Measurements from ENCODE around the gene SLC16A5. TPM values are rescaled to one million over a fixed set of nuclear protein-coding genes. Genes with fewer than 3 reads are reported as not detected.

Gene SLC16A5
- total RNA-seq, 1 donor from 2014 or later, result 16.4 TPM

DNA sequence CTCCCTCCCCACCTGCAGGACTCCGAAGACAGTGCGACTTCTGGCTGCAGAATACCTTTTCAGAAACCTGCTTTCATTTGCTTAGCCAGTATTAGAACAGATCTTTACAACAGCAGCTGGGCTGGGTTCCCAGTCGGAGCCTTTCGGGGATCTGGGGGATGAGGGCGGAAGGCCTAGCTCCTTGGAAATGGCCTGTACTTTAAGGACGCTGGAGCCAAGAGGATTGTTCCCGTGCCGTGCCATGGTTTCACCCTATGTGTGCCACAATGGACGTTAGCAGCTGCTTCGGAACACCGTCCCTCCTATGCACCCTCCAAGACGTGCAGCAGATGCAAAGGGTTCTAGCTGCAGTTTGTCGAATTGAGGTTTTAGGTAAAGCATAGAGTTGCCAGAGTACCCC lies 24.6 kb upstream of the SLC16A5 start:
- Mint-ChIP-seq H3K4me1 (ENCODE audit: unreplicated experiment) (no peaks in the 10 kb centered on the region), H3K27me3 (no peaks in the 10 kb centered on the region), H3K27ac (no peak overlapping the region), H3K4me3 (no peak overlapping the region), H3K36me3 (peaks cover 7% of the 10 kb centered on the region), H3K9me3 (no peaks in the 10 kb centered on the region)
- TF ChIP-seq CTCF (conservative IDR thresholded peaks at IDR 0.05), result no peak
- no peak for DNase-seq (ENCODE audit: extremely low spot score, unreplicated experiment)

GRCh38 chr17:75063626-75064025 lies 24.1 kb upstream of the SLC16A5 start:
- Mint-ChIP-seq H3K27ac (no peak overlapping the region), H3K27me3 (no peaks in the 10 kb centered on the region), H3K4me3 (no peak overlapping the region), H3K9me3 (no peaks in the 10 kb centered on the region), H3K36me3 (peaks cover 7% of the 10 kb centered on the region), H3K4me1 (ENCODE audit: unreplicated experiment) (no peaks in the 10 kb centered on the region)
- TF ChIP-seq CTCF (conservative IDR thresholded peaks at IDR 0.05), result no peak
- DNase-seq (ENCODE audit: extremely low spot score, unreplicated experiment), result no peak

- TF ChIP-seq CTCF (conservative IDR thresholded peaks at IDR 0.05), result no peak
- Mint-ChIP-seq H3K9me3 (no peaks in the 10 kb centered on the region), H3K27ac (no peak overlapping the region), H3K4me3 (no peak overlapping the region), H3K4me1 (ENCODE audit: unreplicated experiment) (no peaks in the 10 kb centered on the region), H3K36me3 (peaks cover 7% of the 10 kb centered on the region), H3K27me3 (no peaks in the 10 kb centered on the region)
- no peak for DNase-seq (ENCODE audit: extremely low spot score, unreplicated experiment)
Measured at GRCh38 chr17:75064040-75064439, 23.7 kb upstream of the SLC16A5 start.

GRCh38 chr17:75064460-75064859 lies 23.3 kb upstream of the SLC16A5 start:
- Mint-ChIP-seq H3K27me3 (no peaks in the 10 kb centered on the region), H3K36me3 (peaks cover 7% of the 10 kb centered on the region), H3K4me3 (no peak overlapping the region), H3K27ac (no peak overlapping the region), H3K4me1 (ENCODE audit: unreplicated experiment) (no peaks in the 10 kb centered on the region), H3K9me3 (no peaks in the 10 kb centered on the region)
- TF ChIP-seq CTCF (conservative IDR thresholded peaks at IDR 0.05), result no peak
- DNase-seq (ENCODE audit: extremely low spot score, unreplicated experiment), result no peak

- no peaks in the 10 kb centered on the region for H3K27me3 Mint-ChIP-seq
- H3K4me3 Mint-ChIP-seq, result no peak overlapping the region
- no peak overlapping the region for H3K27ac Mint-ChIP-seq
- H3K4me1 Mint-ChIP-seq (ENCODE audit: unreplicated experiment), result no peaks in the 10 kb centered on the region
- H3K36me3 Mint-ChIP-seq, result peaks cover 7% of the 10 kb centered on the region
- no peak for TF ChIP-seq CTCF (conservative IDR thresholded peaks at IDR 0.05)
- no peak for DNase-seq (ENCODE audit: extremely low spot score, unreplicated experiment)
- H3K9me3 Mint-ChIP-seq, result no peaks in the 10 kb centered on the region
Measured at GRCh38 chr17:75064867-75065561, 22.7 kb upstream of the SLC16A5 start.
